KMS-11 (cell line): ENCODE measurements around the gene PLS1.

Source experiments
- H2AFZ ChIP-seq: fragments of 200-600 bp; sonication (generic); 2 replicates; pipeline ENCODE4 v1.6.1; 2016; ENCODE audit warnings: antibody characterized with exemption, mixed run types, low read depth
- H3K27ac ChIP-seq: fragments of 200-600 bp; sonication (generic); 2 replicates; pipeline ENCODE4 v1.6.1; 2016; ENCODE audit warnings: mild to moderate bottlenecking, mixed run types
- H3K27me3 ChIP-seq: fragments of 200-600 bp; sonication (generic); 2 replicates; pipeline ENCODE4 v1.6.1; 2017; ENCODE audit warnings: mild to moderate bottlenecking, low read depth, mixed run types, moderate library complexity; ENCODE audit not compliant: insufficient read depth
- H3K36me3 ChIP-seq: fragments of 200-600 bp; sonication (generic); 2 replicates; pipeline ENCODE4 v1.6.1; 2017; ENCODE audit warnings: mild to moderate bottlenecking, mixed run types; ENCODE audit not compliant: insufficient read depth
- H3K4me1 ChIP-seq: fragments of 200-600 bp; sonication (generic); 2 replicates; pipeline ENCODE4 v1.6.1; 2016; ENCODE audit warnings: mild to moderate bottlenecking, low read depth, mixed run types; ENCODE audit not compliant: poor library complexity, severe bottlenecking
- H3K4me2 ChIP-seq: fragments of 200-600 bp; sonication (generic); 2 replicates; pipeline ENCODE4 v1.7.0; 2016; ENCODE audit warnings: mild to moderate bottlenecking, mixed run types
- H3K4me3 ChIP-seq: fragments of 200-600 bp; sonication (generic); IDR thresholded peaks from 2 replicates; pipeline ENCODE4 v1.6.1; 2017; ENCODE audit warnings: low read depth, low read length, mixed read lengths; ENCODE audit not compliant: insufficient read depth
- H3K79me2 ChIP-seq: fragments of 200-600 bp; sonication (generic); 2 replicates; pipeline ENCODE4 v1.6.1; 2016; ENCODE audit warnings: low read depth, mixed run types; ENCODE audit not compliant: insufficient read depth
- H3K9ac ChIP-seq: fragments of 200-600 bp; sonication (generic); 2 replicates; pipeline ENCODE4 v1.6.1; 2016; ENCODE audit warnings: mild to moderate bottlenecking, mixed run types
- H4K20me1 ChIP-seq: fragments of 200-600 bp; sonication (generic); 2 replicates; pipeline ENCODE4 v1.6.1; 2016; ENCODE audit warnings: mild to moderate bottlenecking, mixed run types; ENCODE audit not compliant: insufficient read depth
- TF ChIP-seq, protein P1 (sequence below): fragments of 200-600 bp; sonication (generic); conservative IDR thresholded peaks from 2 replicates; pipeline ENCODE4 v1.6.1; 2017; ENCODE audit warnings: low read depth, mild to moderate bottlenecking, antibody characterized with exemption, low read length, moderate library complexity, mixed read lengths

PLS1 gene

DNA sequence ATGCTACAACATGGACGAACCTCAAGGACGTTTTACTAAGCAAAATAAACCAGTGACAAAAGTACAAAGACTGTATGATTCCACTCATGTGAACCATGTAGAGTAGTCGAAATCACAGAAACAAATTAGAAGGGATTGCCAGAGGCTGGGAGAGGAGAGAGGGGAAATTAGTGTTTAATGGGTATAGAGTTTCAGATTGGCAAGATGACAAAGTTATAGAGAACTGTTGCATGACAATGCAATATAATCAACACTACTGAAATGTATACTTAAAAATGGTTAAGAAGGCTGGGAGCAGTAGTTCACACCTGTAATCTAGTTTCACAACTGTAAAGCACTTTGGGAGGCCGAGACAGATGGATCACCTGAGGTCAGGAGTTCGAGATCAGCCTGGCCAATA is 36.9 kb downstream of the PLS1 start:
- Histone ChIP-seq H4K20me1 (no peaks in the 10 kb centered on the region), H2AFZ (no peak overlapping the region), H3K79me2 (no peaks in the 10 kb centered on the region), H3K9ac (no peak overlapping the region), H3K36me3 (no peaks in the 10 kb centered on the region), H3K27me3 (no peaks in the 10 kb centered on the region), H3K4me1 (peaks cover 3% of the 10 kb centered on the region), H3K27ac (no peak overlapping the region), H3K4me3 (no peak overlapping the region), H3K4me2 (no peak overlapping the region)
- TF ChIP-seq, protein P1, sequence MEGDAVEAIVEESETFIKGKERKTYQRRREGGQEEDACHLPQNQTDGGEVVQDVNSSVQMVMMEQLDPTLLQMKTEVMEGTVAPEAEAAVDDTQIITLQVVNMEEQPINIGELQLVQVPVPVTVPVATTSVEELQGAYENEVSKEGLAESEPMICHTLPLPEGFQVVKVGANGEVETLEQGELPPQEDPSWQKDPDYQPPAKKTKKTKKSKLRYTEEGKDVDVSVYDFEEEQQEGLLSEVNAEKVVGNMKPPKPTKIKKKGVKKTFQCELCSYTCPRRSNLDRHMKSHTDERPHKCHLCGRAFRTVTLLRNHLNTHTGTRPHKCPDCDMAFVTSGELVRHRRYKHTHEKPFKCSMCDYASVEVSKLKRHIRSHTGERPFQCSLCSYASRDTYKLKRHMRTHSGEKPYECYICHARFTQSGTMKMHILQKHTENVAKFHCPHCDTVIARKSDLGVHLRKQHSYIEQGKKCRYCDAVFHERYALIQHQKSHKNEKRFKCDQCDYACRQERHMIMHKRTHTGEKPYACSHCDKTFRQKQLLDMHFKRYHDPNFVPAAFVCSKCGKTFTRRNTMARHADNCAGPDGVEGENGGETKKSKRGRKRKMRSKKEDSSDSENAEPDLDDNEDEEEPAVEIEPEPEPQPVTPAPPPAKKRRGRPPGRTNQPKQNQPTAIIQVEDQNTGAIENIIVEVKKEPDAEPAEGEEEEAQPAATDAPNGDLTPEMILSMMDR, result no peak

DNA sequence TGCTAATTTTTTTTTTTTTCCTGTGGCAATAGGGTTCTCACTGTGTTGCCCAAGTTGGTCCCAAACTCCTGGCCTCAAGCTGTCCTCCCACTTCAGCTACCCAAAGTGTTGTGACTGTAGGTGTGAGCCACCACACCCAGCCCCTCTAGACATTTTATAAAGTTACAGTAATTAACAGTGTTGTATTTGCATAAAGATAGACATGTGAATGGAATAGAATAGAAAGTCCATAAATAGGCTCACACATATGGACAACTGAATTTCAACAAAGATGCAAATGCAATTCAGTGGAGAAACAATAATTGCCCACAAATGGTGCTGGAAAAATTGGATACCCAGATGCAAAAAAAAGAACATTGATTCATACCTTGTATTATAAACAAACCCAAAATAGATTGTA is 39.9 kb downstream of the PLS1 start:
- H3K4me3 ChIP-seq, result no peak overlapping the region
- no peaks in the 10 kb centered on the region for H3K79me2 ChIP-seq
- no peak overlapping the region for H2AFZ ChIP-seq
- H4K20me1 ChIP-seq, result no peaks in the 10 kb centered on the region
- no peak overlapping the region for H3K4me2 ChIP-seq
- H3K36me3 ChIP-seq, result no peaks in the 10 kb centered on the region
- H3K9ac ChIP-seq, result no peak overlapping the region
- peaks cover 3% of the 10 kb centered on the region for H3K4me1 ChIP-seq
- TF ChIP-seq, protein P1, result no peak
- no peaks in the 10 kb centered on the region for H3K27me3 ChIP-seq
- no peak overlapping the region for H3K27ac ChIP-seq

DNA sequence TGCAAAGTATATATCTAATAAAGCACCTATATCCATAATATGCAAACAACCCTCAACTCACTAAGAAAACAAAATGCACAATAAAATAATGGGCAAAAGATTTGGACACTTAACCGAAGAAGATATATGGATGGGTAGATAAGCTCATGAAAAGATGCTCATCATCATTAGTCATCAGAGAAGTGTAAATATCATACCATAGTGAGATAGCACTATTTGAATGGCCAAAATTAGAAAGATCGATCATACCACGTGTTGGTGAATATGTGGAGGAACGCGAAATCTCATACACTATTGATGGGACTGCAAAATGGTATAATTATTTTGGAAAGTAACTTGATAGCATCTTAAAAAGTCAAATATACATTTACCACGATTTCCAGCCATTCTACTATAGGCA is 40.5 kb downstream of the PLS1 start:
- H3K4me1 ChIP-seq, result peaks cover 3% of the 10 kb centered on the region
- H3K27me3 ChIP-seq, result no peaks in the 10 kb centered on the region
- TF ChIP-seq, protein P1, result no peak
- no peak overlapping the region for H3K27ac ChIP-seq
- H3K9ac ChIP-seq, result no peak overlapping the region
- H4K20me1 ChIP-seq, result no peaks in the 10 kb centered on the region
- H2AFZ ChIP-seq, result no peak overlapping the region
- no peaks in the 10 kb centered on the region for H3K36me3 ChIP-seq
- no peak overlapping the region for H3K4me3 ChIP-seq
- no peaks in the 10 kb centered on the region for H3K79me2 ChIP-seq
- no peak overlapping the region for H3K4me2 ChIP-seq

DNA sequence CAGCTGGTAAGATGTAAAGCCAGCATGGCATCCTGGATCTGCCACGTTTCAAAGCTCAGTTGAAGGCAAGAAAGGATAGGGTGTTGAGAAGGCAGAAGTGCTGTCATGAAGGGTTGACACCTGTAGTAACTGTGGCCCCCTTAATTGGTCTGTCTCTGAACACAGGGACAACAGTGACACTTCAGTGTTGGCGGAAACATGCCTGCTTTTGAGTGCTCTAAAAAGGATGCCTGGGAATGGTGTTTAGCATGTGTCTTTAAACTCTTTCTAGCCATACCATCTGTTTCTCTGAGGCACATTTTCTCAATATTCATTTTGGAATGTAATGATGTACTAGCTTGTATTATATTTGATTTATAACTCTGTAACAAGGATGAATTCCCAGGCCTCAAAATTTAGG is 42.1 kb downstream of the PLS1 start:
- H3K9ac ChIP-seq, result no peak overlapping the region
- H3K4me3 ChIP-seq, result no peak overlapping the region
- no peaks in the 10 kb centered on the region for H3K79me2 ChIP-seq
- H3K4me2 ChIP-seq, result no peak overlapping the region
- H3K27me3 ChIP-seq, result no peaks in the 10 kb centered on the region
- H4K20me1 ChIP-seq, result no peaks in the 10 kb centered on the region
- no peak overlapping the region for H3K27ac ChIP-seq
- TF ChIP-seq, protein P1, result no peak
- no peaks in the 10 kb centered on the region for H3K36me3 ChIP-seq
- no peaks in the 10 kb centered on the region for H3K4me1 ChIP-seq
- H2AFZ ChIP-seq, result no peak overlapping the region
